GM21786 (cell line): ENCODE data around the gene CAPN15.
A peak's percentile ranks its signal among the peaks of the same experiment; 100 is the strongest.

Experiments used
- ATAC-seq: cut with Tn5 transposase; IDR thresholded peaks from one replicate; pipeline ENCODE4 v1.9.1; 2021; ENCODE audit not compliant: unreplicated experiment

The CAPN15 gene

DNA sequence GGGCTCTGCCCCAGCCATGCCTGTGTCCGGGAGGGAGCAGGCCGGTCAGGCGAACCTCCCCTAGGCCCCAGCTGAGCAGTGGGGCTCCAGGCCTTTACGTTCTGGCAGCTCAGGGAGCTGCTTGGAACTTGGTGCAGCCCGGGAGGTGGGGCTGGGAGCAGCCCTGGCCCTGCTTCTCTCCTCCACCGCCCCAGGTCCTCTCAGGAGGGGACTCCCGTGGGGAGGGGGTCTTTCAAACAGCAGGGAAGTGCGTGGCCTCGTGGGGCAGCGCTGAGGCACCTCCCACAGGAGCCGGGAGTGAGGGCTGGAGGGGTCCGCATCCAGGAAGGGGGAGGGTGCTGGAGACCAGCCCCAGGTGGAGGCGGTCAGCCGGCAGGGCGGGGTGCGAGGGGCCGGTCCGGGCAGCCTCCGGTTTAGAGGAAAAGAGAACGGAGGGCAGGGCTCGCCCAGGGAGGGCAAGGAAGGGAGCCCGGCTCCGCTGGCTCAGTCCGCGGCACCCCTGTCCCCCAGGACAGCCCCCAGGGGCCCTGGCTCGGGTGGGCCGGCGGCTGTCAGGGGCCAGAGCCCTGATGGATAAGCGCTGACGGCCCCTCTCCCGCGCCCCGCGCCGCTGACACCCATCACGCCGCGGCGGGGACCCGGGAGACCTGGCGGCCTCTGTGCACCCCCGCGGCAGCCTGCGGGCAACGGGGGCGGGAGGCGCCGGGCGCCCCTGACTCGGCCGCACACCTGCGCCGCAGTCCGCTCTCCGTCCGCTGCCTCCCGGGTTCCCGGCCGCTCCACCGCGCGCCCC lies 32.1 kb downstream of the CAPN15 start:
- no peak for ATAC-seq

DNA sequence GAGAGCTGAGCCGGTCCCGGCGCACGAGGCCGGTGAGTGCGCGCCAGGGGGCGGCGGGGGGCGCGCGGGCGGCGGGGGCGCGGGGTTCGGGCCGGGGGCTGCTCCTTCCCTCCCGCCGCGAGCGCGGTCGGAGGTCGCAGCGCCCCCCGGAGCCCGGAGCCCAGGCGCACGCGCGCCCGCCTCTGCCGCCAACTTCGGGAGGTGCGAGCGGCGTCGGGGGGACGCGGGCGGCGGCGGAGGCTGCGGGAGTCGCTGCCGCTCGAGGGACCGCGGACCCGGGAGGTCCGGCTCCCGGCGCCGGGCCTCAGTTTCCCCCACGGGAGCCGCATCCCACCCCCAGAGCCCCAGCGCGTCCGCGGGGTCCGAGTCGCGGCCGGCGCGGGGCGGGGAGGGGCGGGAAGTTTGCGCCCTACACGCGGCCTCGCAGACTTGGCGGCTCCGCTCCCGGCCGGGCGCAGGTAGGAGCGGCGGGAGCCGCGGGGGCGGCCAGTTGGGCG lies 32.7 kb downstream of the CAPN15 start, which contains the start of gene PRR35:
PRR35 (plus strand) TSS at position 191 of the 497 bp plus-strand sequence. CDS start 2,901 bp downstream, outside the sequence.
- no peak for ATAC-seq

DNA sequence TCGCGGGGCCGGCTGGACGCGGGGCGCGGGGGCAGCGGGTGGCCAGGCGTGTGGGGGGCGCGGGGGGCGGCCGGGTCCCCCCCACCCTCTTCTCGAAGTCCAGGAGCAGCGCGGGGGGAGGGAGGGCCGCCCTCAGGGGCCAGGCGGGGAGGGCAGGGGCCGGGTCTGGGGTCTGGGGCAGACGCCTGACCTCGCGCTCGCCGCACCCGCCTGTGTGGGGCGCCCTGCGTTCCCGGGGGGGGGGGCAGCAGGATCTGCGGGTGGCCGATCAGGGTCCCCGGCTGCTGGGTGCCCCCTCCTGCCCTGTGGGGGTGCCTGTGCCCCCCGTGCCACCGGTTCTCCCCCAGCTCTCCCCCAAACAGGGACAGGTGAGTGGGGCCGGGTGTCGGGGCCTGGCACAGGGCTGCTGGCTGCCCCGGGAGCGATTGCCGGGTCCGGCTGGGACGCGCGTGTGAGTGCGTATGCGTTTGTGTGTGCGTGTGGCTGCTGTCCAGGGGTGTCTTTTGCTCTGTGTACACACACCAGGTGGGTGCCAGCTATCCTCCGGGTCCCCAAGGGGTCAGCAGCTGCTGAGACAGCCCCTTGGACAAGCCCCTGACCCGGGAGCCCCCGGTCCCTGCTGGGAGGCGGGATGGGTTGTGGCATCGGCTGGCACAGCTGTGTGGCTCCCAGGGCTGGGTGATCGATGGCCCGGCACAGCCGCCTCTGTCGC lies 33.3 kb downstream of the CAPN15 start:
- no peak for ATAC-seq

DNA sequence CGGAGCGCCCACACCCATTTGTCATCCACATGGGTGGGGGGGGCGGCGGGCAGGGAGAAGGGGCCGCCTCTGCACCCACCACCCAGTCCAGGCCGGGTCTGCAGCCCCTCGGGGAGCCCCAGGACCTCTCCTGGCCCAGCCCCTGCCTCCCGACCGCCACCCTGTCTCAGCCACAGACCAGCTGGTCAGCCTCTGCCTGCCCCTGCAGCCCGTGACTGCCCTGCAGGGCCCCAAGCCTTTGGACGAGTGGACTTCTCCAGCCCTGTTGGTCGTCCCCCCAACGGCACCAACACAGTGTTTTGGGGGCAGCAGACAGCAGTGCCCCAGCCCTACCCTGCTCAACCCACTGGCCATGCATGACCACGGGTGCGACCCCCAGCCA lies 33.9 kb downstream of the CAPN15 start:
- ATAC-seq: no peak

DNA sequence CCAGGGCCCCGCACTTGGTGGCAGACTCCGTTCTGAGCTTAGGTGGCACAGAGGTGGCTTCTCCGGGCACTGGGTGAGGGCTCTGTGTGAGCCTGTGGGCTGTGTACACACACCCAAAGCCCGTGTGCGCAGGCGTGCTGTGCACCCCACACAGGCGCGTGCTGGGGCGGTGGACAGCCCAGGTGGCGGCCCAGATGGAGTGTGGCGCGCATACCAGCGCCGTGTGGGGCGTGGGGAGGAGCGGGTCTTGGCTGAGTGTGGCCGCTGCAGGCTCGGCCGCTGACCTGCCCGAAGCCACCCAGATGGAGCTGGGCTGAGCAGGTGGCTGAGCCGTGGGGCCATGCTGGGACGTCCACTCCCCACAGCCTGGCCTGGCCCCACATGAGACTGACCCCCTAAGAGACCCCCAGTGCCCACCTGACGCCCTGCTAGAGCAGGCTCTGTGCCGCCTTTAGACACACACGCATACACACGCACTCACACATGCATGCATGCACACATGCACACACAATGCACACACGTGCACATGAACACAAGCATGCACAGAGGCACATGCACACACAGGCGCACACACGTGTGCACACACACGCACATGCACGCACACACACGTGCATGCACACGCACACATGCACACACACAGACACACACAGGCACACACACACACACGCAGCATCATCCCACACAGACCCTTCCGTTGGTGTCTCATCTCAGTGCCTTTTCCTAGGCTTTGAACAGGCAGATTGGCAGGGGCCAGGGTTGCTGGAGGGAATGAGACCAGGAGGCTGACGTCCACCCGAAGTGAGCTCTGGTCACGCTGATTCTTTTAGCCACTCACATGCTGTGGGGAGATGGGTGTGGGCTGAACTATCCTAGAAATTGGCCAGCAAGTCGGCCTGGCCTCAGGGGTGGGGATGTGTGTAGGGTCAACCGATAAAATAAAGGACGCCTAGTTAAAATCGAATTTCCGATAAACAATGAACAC lies 34.7 kb downstream of the CAPN15 start:
- no peak for ATAC-seq

DNA sequence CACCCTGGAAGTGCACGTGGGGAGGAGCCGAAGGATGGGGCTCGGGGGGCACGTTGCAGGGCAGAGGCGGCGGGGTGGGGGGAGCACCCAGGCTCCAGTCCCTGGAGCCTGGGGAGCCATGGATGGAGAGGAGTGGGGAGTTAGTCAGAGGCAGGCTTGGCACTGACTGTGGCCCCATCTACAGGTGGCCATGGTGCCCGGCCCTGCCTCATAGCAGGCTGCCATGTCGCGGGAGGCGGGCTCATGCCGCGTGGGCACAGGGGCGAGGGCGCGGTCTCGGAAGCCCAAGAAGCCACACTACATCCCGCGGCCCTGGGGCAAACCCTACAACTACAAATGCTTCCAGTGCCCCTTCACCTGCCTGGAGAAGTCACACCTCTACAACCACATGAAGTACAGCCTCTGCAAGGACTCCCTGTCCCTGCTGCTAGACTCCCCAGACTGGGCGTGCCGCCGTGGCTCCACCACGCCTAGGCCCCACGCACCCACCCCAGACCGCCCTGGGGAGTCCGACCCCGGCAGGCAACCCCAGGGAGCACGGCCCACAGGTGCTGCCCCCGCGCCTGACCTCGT lies 35.6 kb downstream of the CAPN15 start:
- ATAC-seq: no peak

DNA sequence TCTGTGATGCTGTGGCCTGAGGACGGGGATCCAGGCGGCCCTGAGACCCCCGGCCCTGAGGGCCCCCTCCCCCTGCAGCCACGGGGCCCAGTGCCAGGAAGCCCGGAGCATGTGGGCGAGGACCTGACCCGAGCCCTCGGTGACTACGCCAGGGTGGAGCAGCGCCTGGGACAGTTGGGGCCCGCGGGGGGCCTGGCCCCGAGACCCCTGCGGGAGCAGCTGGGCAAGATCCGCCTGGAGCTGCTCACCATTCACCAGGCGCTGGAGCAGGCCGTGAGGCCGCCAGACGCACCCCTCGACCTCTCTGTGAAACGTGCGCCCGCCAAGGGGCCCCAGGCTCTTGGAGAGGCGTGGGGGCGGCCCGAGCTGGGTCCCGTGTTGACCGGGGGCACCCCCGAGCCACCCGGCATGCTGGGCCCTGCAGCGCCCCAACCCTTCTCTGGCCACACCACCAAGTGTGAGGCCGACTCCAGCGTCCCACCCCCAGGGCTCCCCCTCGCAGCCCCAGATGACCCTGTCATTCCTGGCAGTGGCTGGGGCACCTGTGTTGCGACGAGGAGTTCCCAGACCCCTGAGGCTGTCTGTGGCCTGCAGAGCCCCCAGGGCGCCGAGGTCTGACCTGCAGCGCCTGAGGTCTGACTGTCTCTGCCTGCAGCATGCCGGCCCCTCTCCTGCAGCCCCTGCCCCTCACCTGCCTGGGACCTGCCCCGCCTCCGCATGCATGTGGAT lies 37.3 kb downstream of the CAPN15 start:
- ATAC-seq: no peak

DNA sequence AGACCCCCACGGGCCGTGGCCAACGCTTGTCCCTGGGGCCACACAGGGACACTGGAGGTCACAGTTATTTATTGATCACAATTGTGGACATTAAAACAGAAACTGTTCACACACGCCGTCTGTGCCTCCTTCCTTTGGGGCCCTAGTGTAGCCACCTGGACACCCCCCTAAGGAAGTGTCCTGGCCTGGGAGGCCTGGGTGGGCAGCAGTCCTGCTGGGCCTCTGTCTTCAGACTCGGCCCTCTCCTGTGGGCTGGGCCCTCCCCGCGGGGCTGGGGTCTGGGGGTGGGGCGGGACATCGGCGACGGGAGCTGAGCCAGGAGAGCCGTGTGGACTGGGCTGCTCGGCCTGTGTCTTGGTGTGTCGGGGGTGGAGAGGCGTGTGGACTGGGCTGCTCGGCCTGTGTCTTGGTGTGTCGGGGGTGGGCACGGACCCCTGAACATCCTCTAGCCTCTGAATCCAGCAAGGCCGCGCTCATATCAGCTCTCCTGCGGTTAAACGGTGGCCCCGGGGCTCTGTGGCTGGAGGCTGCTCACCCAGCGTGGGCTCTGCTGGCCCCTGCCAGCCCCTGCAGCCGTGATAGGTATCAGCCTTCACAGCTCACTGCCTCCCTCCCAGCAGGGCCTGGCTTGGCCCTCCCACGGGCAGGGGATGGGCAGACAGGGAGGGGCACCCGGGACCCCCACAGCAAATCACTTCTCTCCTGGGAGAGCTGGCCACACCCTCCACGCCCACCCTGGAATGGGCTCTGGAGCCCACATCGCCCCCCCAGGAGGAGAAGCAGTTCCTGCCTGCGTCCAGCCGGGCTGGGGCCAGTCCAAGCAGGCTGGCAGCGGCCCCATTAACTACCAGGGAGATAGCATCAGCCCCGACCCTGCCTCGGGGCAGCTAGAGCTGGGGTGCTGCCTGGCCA lies 38.2 kb downstream of the CAPN15 start:
- ATAC-seq: no peak

DNA sequence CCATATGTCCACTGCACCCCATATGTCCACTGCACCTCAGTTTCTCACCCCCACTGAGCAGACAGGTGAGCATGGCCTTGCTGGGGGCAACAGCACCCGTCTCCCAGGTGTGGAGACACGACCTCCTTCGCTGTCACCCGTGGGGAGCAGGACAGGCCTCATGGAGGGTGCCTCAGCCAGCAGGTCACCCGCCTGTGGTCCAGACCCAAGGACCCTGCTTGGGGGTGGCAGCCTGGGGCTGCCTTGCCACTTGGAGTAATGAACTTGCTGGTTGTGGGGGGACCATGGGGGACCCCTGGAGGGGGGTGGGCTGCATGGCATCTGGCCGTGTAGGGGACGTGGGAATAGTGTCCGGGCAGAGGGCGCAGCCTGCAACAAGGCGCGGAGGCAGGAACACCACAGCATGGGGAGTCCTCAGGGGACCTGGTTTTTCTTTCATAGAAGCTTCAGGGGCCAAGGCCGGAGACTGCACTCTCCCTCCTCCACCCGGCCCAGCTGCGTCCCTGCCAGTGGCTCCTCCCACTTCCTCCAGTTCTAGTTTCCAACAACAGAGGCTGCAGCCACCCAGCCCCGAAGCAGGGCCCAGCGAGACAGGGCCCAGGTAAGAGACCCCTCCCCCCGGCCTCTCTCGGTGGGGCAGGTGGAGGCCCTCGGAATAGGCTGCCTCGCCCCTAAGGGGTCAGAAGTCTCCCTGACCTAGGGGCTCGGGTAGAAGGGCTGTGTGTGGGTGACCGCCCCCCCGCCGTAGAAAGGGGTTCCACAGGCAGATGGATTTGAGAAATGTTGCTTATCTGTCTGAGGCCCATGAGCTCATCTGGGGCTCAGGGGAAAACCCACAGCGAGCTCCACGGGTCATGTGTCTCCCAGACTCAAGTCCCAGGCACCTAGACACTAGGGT lies 39.2 kb downstream of the CAPN15 start, which contains the start of gene NHLRC4:
NHLRC4 (plus strand) TSS at position 531 of the 898 bp plus-strand sequence. CDS start 1,043 bp downstream, outside the sequence.
- ATAC-seq: peak; percentile 59

DNA sequence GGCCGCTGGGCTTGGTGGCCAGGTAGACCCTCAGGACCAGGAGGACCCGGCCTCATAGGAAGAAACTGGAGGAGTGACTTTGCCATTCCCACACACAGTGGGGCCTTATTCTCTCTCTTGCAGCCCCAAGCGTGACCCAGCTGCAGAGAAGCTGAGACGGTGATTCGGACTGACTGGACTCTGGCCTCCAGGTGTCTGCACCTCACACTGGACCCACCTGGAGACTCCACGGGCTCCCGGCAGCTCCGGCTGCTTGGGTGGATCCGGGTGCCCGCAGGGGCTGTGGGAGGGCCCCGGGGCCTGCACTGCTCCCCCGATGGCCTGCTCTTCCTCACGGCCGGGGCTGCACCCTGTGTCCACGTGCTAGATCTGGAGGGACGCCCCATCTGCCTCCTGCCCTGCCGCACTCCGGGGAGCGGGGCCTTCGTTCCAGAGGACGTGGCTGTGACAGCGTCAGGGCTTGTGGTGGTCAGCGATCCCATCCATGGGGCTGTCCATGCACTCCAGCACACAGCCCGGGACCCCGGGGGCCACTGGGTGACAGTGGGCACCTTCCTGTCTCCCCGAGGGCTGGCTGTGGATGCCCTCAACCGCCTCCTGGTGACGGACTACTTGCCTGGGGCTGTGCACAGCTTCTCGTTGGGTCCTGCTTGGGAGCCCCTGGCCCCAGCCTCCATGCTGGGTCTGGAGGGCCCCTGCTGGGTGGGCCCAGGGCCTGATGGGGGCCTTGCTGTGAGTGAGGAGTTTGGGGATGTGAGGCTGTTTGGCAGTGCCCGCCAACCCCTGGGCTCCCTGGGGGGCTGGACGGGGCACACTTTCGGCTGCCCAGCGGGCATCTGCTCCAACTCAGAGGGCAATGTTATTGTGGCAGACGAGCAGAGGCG lies 40.1 kb downstream of the CAPN15 start:
- ATAC-seq: no peak

DNA sequence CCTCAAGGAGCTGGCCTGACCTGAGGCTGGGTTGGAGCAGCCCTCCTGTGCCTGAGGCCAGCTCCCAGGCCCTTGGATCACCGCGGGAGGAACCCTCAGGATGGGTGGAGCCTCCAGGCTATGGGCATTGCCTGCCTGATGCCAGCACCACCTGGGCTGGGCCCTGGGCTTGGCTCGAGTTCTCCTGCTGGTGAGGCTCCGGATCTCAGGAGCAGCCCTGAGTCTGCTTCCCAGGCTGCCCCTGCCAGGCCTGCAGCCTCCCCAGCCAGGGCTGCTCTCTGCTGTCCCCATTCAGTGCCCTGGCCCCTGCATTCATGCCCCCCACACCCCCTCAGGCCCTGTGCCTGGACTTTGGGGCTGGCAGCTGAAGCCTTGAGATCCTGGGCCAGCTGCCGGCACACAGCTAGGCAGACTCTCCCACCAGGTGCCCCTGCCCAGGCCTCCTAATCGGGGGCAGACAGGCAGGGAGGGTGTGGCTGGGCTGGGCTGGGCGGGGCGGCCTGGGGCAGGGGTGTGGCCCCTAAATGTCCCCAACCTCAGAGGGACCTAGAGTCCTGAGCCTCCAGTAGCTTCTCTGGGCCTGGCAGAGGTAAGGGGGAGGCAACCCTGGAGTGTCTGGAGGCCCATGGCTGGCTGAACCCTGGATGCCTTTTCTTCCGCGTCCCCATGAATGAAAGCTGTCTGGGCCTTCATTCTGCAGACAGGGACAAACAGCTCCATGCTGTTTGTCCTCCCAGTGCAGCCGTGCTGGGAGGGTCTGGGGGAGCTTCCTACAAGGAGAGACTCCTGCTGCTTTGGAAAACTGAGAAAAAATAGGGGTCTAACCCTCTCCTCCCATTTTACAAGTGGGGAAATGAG lies 41.1 kb downstream of the CAPN15 start:
- ATAC-seq: no peak

DNA sequence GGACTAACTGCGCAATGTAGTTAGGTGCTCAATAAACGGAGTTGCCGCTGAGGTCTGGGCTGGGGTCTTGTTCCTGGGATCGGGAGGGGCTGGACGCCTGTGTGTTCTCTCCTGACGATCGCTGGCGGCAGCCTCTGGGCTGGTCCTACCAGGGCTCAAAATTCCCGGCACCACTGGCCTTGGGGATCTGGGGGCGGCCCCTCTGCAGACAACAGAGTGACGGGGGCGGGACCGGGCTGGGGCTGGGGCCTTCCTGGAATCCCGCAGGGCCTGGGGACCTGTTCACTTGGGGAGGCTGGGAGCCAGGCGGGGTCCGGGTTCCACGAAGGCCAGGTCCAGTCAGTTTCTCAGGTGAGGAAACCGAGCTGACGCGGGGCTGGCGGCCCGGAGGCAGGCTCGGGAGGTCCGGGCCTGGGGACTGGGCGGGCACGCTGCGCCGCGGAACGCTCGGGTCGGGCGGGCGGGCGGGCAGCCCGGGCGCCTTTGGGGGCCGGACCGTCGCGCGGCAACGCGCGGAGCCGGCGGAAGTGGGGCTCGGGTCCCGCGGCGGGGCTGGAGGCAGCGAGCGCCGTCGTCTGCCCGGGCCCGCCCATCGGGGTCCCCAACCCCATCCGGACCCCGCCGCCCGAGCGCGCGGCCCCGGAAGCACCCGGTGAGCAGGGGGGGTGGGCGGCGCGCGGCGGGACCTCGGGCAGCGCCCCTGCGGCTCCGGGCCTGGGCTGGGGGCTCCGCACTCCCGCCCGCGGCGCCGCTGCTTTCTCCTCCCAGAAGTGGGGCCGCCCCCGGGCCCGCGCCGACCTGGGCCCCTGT lies 42.1 kb downstream of the CAPN15 start, which contains the start of gene PIGQ:
PIGQ (plus strand) TSS at position 524 of the 810 bp plus-strand sequence. CDS start 4,107 bp downstream, outside the sequence.
- ATAC-seq: no peak

DNA sequence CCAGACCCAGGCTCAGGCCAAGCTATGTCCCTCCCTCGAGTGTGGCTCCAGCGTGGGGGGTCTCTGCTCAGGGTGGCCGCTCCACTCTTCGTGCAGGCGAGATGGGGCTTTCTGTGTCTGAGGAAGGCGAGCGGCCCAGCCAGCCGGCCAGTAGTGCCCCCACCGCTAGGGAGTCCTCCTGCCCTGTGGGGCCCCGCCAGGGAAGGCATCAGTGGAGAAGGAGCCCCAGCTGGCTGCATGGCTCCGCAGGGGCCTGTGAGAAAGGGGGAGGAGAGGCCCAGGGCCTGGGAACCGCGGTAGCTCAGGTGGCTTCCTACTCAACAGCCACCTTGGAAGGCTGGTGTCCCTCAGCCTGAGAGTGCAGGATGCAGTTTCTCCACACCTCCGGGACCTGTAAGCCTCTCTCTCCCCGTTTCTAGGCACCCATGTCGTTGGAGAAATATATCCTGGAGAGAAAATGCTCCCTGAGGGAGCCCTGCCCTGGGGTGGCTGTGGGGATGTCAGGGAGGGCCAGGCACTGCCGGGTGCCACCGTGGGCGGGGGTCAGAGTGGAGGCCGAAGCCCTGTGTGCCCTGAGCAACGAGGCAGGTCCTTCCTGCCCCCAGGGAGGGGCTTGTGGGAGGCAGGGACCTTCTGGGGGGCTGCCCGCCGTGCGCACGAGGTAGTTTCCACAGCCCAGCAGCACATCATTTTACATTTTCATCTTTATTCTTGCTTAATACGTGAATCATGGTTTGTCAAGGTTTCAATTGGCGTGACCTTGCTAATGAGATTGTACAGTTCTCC lies 45.5 kb downstream of the CAPN15 start:
- no peak for ATAC-seq
